ENCODE data around the gene TMA7B. TPM values are rescaled to one million over a fixed set of nuclear protein-coding genes. Genes with fewer than 3 reads are reported as not detected.

The TMA7B gene
- not detected in 5 replicates for total RNA-seq (2022; extraction: Qiagen RNA extraction)

GRCh38 chr22:39959640-39960447, at the start of gene TMA7B:
Gene TMA7B (plus strand): TSS chr22:39960397. CDS start chr22:39964375, 3,978 bp downstream.

GRCh38 chr22:39994566-39995392, 34.6 kb downstream of the TMA7B start, which contains the start of gene FAM83F:
Gene FAM83F (plus strand): TSS chr22:39994954. CDS start chr22:39995043, 89 bp downstream.

Other genes starting within 250 kb of the TMA7B start
- not detected in 5 replicates for gene ENTHD1, start 66.6 kb upstream of the TMA7B start, total RNA-seq (2022; extraction: Qiagen RNA extraction)
- gene GRAP2, start 59.3 kb upstream of the TMA7B start, total RNA-seq (2022; extraction: Qiagen RNA extraction), result 0.10 TPM in 1 of 5 replicates, not detected in the others
- not detected in 5 replicates for gene FAM83F, start 34.6 kb downstream of the TMA7B start, total RNA-seq (2022; extraction: Qiagen RNA extraction)
- gene TNRC6B, start 217.5 kb downstream of the TMA7B start, total RNA-seq (2022; extraction: Qiagen RNA extraction), result 4.2 to 5.8 TPM (median 5.2 TPM) in 5 replicates

All from A549 treated with Mapracorat at 1 μM for 4 hours (cell line).